Measurements from ENCODE around the gene ZNF3.

DNA sequence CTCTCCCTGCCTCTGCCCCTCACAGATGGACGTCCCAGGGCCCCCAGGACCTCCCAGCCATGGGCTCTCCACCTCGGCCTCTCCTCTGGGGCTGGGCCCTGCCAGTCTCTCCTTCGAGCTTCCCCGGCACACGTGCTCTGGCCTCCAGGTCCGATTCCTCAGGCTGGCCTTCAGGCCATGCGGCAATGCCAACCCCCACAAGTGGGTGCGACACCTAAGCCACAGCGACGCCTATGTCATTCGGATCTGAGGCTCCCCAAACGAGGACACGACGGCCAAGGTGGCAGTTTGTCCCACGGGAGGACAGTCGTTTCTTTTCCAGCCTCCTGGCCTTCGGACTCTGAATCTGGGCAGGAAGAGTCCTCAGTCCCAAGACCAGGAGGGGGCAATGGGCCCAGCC, 25.1 kb upstream of the ZNF3 start:
- TF ChIP-seq, protein P1, sequence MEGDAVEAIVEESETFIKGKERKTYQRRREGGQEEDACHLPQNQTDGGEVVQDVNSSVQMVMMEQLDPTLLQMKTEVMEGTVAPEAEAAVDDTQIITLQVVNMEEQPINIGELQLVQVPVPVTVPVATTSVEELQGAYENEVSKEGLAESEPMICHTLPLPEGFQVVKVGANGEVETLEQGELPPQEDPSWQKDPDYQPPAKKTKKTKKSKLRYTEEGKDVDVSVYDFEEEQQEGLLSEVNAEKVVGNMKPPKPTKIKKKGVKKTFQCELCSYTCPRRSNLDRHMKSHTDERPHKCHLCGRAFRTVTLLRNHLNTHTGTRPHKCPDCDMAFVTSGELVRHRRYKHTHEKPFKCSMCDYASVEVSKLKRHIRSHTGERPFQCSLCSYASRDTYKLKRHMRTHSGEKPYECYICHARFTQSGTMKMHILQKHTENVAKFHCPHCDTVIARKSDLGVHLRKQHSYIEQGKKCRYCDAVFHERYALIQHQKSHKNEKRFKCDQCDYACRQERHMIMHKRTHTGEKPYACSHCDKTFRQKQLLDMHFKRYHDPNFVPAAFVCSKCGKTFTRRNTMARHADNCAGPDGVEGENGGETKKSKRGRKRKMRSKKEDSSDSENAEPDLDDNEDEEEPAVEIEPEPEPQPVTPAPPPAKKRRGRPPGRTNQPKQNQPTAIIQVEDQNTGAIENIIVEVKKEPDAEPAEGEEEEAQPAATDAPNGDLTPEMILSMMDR (conservative IDR thresholded peaks at IDR 0.05; ENCODE audit: low read length): no peak
- TF ChIP-seq EZH2phosphoT487 (IDR thresholded peaks at IDR 0.05; ENCODE audit: borderline replicate concordance): no peak
